ENCODE data around the gene SHMT1. TPM values are rescaled to one million over a fixed set of nuclear protein-coding genes. Genes with fewer than 3 reads are reported as not detected.
"Not testable (repeated sequence)": the region's sequence is repeated elsewhere in the genome, so short reads cannot be mapped to it uniquely, and the experiment has no call there.

The SHMT1 gene
- total RNA-seq, 2 donors from 2014 or later = 10.1 to 16.5 TPM

GRCh38 chr17:18381158-18381952 lies 18.0 kb upstream of the SHMT1 start:
- Histone ChIP-seq H3K27ac (no peak overlapping the region), H3K9me3 (no peaks in the 10 kb centered on the region), H3K36me3 (replicated peaks in 1 of 2; ENCODE audit: insufficient read depth in 1 of 2, low read depth in 2 of 2) (no peaks in the 10 kb centered on the region), H3K4me1 (no peaks in the 10 kb centered on the region), H3K4me3 (no peak overlapping the region), H3K27me3 (no peaks in the 10 kb centered on the region)
- TF ChIP-seq, protein P1, sequence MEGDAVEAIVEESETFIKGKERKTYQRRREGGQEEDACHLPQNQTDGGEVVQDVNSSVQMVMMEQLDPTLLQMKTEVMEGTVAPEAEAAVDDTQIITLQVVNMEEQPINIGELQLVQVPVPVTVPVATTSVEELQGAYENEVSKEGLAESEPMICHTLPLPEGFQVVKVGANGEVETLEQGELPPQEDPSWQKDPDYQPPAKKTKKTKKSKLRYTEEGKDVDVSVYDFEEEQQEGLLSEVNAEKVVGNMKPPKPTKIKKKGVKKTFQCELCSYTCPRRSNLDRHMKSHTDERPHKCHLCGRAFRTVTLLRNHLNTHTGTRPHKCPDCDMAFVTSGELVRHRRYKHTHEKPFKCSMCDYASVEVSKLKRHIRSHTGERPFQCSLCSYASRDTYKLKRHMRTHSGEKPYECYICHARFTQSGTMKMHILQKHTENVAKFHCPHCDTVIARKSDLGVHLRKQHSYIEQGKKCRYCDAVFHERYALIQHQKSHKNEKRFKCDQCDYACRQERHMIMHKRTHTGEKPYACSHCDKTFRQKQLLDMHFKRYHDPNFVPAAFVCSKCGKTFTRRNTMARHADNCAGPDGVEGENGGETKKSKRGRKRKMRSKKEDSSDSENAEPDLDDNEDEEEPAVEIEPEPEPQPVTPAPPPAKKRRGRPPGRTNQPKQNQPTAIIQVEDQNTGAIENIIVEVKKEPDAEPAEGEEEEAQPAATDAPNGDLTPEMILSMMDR (IDR thresholded peaks at IDR 0.05) = no peak
- TF ChIP-seq POLR2A (IDR thresholded peaks at IDR 0.05) = no peak
- ATAC-seq = no peak
- intact Hi-C loops (cut with DNase I) = no loop called here
- WGBS, 2 donors = 49 to 67% methylated on average over 7 to 22 of the region's 23 CpGs
- no peak for DNase-seq

DNA sequence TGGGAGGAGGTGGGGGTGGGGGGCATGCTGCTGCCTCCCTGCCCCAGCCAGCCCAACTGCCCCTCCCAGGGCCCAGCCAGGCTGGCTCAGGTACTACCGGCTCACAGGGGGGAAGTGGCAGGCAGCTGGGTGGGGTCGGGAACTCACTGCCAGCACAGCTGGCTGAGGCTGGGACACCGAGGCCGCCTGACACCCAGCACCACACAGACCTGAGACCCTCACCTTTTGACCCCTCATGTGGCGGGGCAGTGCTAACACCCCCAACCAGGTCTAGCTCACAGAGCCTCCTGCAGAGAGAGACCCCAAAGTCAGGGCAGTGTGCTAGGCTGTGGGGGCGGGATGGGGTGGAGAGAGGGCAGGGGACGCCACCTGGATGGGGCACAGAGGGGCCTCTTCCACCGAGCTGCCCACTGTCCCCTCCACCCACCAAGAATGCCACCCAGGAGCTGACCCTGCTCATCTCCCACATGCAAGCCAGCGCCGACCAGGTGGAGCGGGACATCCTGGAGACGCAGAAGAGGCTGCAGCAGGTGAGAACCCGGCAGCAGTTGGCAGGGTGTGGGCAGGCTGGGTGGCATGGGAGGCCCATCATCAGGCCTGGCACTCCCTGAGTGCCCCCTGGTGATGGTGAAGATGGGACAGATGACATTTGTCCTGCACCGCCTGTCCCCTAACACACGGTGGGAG lies 17.3 kb upstream of the SHMT1 start:
- no peak overlapping the region for H3K4me3 ChIP-seq
- ATAC-seq = no peak
- H3K27ac ChIP-seq = no peak overlapping the region
- DNase-seq = no peak
- H3K36me3 ChIP-seq (replicated peaks in 1 of 2; ENCODE audit: insufficient read depth in 1 of 2, low read depth in 2 of 2) = no peaks in the 10 kb centered on the region
- intact Hi-C loops (cut with DNase I) = no loop called here
- no peak for TF ChIP-seq POLR2A (IDR thresholded peaks at IDR 0.05)
- TF ChIP-seq, protein P1 (IDR thresholded peaks at IDR 0.05) = no peak
- no peaks in the 10 kb centered on the region for H3K9me3 ChIP-seq
- no peaks in the 10 kb centered on the region for H3K4me1 ChIP-seq
- WGBS, 2 donors = 40 to 43% methylated on average over 3 to 7 of the region's 15 CpGs
- no peaks in the 10 kb centered on the region for H3K27me3 ChIP-seq

DNA sequence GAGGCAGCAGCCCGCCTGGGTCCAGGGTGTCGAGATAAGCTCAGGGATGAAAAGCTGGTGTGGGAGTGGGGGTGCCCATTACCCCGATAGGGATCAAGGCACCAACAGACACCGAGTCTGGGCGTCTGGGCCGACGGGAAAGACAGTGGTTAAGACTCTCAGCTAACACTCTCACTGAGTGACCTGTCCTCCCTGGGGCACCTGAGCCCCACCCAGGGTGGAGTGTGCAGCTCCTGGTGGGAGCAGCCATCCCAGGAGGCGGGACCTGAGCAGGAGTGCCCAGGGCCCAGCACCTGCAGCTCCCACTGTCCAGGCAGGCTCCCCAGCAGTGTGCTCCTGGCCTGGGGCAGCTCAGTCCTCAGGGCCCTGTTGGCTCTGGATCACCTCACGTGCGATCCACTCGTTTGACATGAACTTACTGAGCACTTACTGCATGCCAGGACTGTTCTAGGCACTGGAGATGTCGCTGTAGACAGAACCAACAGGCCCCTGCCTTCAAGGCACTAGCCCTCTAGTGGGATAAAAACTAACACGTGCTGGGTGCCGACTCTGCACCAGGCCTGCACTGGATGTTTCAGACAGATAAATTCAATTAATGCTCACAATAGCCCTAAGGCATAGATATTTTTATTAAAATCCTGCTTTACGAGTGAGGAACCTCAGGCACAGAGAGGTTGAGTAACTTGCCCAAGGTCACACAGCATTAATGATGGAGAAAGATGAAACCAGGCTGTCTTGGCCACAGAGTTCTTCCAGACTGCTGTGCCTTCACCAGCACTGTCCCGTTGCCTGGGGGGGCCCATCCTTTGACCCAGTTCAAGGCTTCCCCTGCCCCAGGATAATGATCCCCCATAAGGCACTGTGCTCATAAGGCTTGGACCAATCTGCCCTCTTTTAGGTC lies 16.1 kb upstream of the SHMT1 start:
- DNase-seq (no peak), ATAC-seq (no peak)
- Histone ChIP-seq H3K27me3 (no peaks in the 10 kb centered on the region), H3K9me3 (no peaks in the 10 kb centered on the region), H3K4me1 (no peaks in the 10 kb centered on the region), H3K27ac (no peak overlapping the region), H3K36me3 (replicated peaks in 1 of 2; ENCODE audit: insufficient read depth in 1 of 2, low read depth in 2 of 2) (no peaks in the 10 kb centered on the region), H3K4me3 (no peak overlapping the region)
- 64 to 78% methylated on average over 10 to 12 of the region's 16 CpGs for WGBS, 2 donors
- intact Hi-C loops (cut with DNase I) = no loop called here
- TF ChIP-seq, protein P1 (IDR thresholded peaks at IDR 0.05) = no peak
- no peak for TF ChIP-seq POLR2A (IDR thresholded peaks at IDR 0.05)

DNA sequence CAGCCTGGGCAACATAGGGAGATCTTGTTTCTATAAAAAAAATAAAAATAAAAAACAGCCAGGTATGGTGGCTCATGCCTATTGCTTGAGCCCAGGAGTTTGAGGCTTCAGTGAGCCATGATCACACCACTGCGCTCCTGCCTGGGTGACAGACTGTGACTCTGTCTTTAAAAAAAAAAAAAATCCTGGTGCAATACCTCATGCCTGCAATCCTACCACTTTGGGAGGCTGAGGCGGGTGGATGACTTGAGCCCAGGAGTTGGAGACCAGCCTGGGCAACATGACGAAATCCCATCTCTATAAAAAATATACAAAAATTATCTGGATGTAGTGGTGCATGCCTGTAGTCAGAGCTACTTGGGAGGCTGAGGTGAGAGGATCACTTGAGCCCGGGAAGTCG lies 15.3 kb upstream of the SHMT1 start:
- H3K36me3 ChIP-seq (replicated peaks in 1 of 2; ENCODE audit: insufficient read depth in 1 of 2, low read depth in 2 of 2); H3K27ac ChIP-seq; H3K4me1 ChIP-seq; intact Hi-C loops (cut with DNase I); H3K27me3 ChIP-seq; H3K9me3 ChIP-seq; H3K4me3 ChIP-seq; ATAC-seq; DNase-seq: not testable (repeated sequence)
- 79 to 91% methylated on average over 5 of the region's 5 CpGs for WGBS, 2 donors

DNA sequence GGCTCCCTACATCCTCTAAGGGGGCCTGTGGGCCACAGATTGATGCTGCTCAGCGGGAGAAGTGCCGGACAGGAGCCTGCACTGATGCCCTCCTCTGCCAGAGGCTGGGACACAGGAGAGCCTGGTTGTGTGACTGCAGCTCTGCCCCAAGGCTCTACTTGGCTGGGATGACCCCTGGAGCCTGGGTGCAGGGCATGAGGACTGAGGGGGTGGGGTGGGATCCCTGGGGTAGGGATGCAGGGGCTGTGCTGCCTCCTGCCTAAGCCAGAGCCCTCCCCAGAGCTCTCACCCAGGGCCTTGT lies 14.8 kb upstream of the SHMT1 start:
- no peak for ATAC-seq
- intact Hi-C loops (cut with DNase I) = no loop called here
- WGBS, 2 donors = 92% methylated on average over 2 of the region's 2 CpGs; no CpG with 5 or more reads in 1 of the 2 donors
- Histone ChIP-seq H3K27ac (no peak overlapping the region), H3K4me1 (no peaks in the 10 kb centered on the region), H3K9me3 (no peaks in the 10 kb centered on the region), H3K4me3 (no peak overlapping the region), H3K36me3 (replicated peaks in 1 of 2; ENCODE audit: insufficient read depth in 1 of 2, low read depth in 2 of 2) (no peaks in the 10 kb centered on the region), H3K27me3 (no peaks in the 10 kb centered on the region)
- TF ChIP-seq, protein P1 (IDR thresholded peaks at IDR 0.05) = no peak
- TF ChIP-seq POLR2A (IDR thresholded peaks at IDR 0.05) = no peak
- no peak for DNase-seq

All from body of pancreas (tissue), 4 donors.